Fibroblast of lung (primary cell): ENCODE data around the gene PLA2G12B. TPM values are rescaled to one million over a fixed set of nuclear protein-coding genes. Genes with fewer than 3 reads are reported as not detected.

ENCODE experiments used
- DNase-seq, 2 donors: peaks; one replicate each; pipeline versions ENCODE4 v3.0.0 to v3.0.0-alpha.2; 2010; ENCODE audit warnings: low read depth in 2 of 2
- H2AFZ ChIP-seq: 2 replicates; pipeline ENCODE4 v1.5.1; 2012; ENCODE audit warnings: low read length, control low read depth, inconsistent platforms
- H3K27ac ChIP-seq: 2 replicates; pipeline ENCODE4 v1.5.1; 2011; ENCODE audit warnings: low read length, control low read depth; ENCODE audit not compliant: insufficient read depth
- H3K27me3 ChIP-seq: 2 replicates; pipeline ENCODE4 v1.5.1; 2011; ENCODE audit warnings: mild to moderate bottlenecking, low read length; ENCODE audit not compliant: control insufficient read depth, insufficient read depth
- H3K36me3 ChIP-seq: 2 replicates; pipeline ENCODE4 v1.5.1; 2011; ENCODE audit warnings: low read length; ENCODE audit not compliant: control insufficient read depth, insufficient read depth
- H3K4me1 ChIP-seq: 2 replicates; pipeline ENCODE4 v1.5.1; 2011; ENCODE audit warnings: low read length; ENCODE audit not compliant: control insufficient read depth, insufficient read depth; ENCODE audit errors: extremely low read depth
- H3K4me2 ChIP-seq: 2 replicates; pipeline ENCODE4 v1.5.1; 2011; ENCODE audit warnings: low read length, control low read depth; ENCODE audit not compliant: insufficient read depth; ENCODE audit errors: extremely low read depth
- H3K4me3 ChIP-seq, 4 experiments: fragments of 200-600 bp in 1 of 4; sonication (generic) in 1 of 4; replicated peaks in 1 of 4; 2 replicates each; pipeline ENCODE4 v1.5.1; 2011 to 2016; ENCODE audit warnings: low read length in 4 of 4, low read depth in 3 of 4, mild to moderate bottlenecking in 3 of 4, control low read depth in 2 of 4, inconsistent platforms in 1 of 4, mixed read lengths in 1 of 4; ENCODE audit not compliant: insufficient read depth in 1 of 4; ENCODE audit errors: control extremely low read depth in 1 of 4
- H3K79me2 ChIP-seq: 2 replicates; pipeline ENCODE4 v1.5.1; 2012; ENCODE audit warnings: mild to moderate bottlenecking, low read length, inconsistent platforms; ENCODE audit not compliant: control insufficient read depth, insufficient read depth
- H3K9ac ChIP-seq: 2 replicates; pipeline ENCODE4 v1.5.1; 2011; ENCODE audit warnings: mild to moderate bottlenecking, low read length, control low read depth; ENCODE audit not compliant: insufficient read depth
- H3K9me3 ChIP-seq: 2 replicates; pipeline ENCODE4 v1.5.1; 2012; ENCODE audit warnings: low read depth, low read length; ENCODE audit not compliant: control insufficient read depth, insufficient read depth
- H4K20me1 ChIP-seq: 2 replicates; pipeline ENCODE4 v1.5.1; 2011; ENCODE audit warnings: low read length; ENCODE audit not compliant: control insufficient read depth, insufficient read depth; ENCODE audit errors: extremely low read depth
- EZH2 ChIP-seq: IDR thresholded peaks from 2 replicates; pipeline ENCODE4 v1.5.1; 2012; ENCODE audit warnings: low read length, control low read depth, mild to moderate bottlenecking; ENCODE audit errors: missing control alignments
- polyA plus RNA-seq, 2 donors: library from polyadenylated mRNA; depleted of rRNA in 1 of 2; stranded (reverse) in 1 of 2; unstranded in 1 of 2; fragments of >200 nt; gene quantifications; 2 replicates each; pipeline ENCODE4 v1.2.1, GENCODE V29; 2011 to 2012; ENCODE audit warnings: missing spikeins in 1 of 2
- total RNA-seq: library from RNA; depleted of rRNA; stranded (reverse); fragments of >200 nt; gene quantifications from 2 replicates; pipeline ENCODE4 v1.2.1, GENCODE V29; 2014
- TF ChIP-seq, protein P1 (sequence below), 2 donors: IDR thresholded peaks in 1 of 2; conservative IDR thresholded peaks in 1 of 2; 1 replicate in 1 of 2; 2 replicates in 1 of 2; pipeline ENCODE4 v1.5.1; 2011 to 2012; ENCODE audit warnings: low read length in 2 of 2, control low read depth in 1 of 2, inconsistent platforms in 1 of 2, low read depth in 1 of 2, mild to moderate bottlenecking in 1 of 2

PLA2G12B gene
- total and polyA plus RNA-seq, 2 donors (not counting 1 experiment from before 2014, with no cell fraction given): not detected

DNA sequence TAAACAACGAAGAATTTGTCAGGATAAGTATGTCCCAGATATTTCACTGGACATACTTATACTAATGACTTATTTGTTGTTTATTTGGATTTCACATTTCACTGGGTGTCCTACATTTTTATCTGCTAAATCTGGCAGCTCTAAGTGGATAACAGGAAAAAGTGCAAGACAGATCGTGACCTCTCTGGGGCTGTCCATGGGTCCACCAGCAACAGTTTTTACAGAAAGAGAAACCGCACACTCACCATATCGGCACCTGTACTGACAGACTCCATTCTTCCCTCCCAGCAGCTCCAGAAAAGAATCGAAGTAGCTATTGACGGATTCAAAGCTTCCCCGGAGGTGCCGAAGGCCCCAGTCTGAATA lies 393 bp downstream of the PLA2G12B start:
- H3K27ac ChIP-seq: no peak overlapping the region
- H3K36me3 ChIP-seq: no peaks in the 10 kb centered on the region
- H2AFZ ChIP-seq: no peak overlapping the region
- no peaks in the 10 kb centered on the region for H4K20me1 ChIP-seq
- peaks cover 8% of the 10 kb centered on the region for H3K27me3 ChIP-seq
- no peaks in the 10 kb centered on the region for H3K4me1 ChIP-seq
- no peak overlapping the region for H3K9ac ChIP-seq
- DNase-seq: no peak
- H3K9me3 ChIP-seq: no peaks in the 10 kb centered on the region
- TF ChIP-seq EZH2: no peak
- TF ChIP-seq, protein P1, sequence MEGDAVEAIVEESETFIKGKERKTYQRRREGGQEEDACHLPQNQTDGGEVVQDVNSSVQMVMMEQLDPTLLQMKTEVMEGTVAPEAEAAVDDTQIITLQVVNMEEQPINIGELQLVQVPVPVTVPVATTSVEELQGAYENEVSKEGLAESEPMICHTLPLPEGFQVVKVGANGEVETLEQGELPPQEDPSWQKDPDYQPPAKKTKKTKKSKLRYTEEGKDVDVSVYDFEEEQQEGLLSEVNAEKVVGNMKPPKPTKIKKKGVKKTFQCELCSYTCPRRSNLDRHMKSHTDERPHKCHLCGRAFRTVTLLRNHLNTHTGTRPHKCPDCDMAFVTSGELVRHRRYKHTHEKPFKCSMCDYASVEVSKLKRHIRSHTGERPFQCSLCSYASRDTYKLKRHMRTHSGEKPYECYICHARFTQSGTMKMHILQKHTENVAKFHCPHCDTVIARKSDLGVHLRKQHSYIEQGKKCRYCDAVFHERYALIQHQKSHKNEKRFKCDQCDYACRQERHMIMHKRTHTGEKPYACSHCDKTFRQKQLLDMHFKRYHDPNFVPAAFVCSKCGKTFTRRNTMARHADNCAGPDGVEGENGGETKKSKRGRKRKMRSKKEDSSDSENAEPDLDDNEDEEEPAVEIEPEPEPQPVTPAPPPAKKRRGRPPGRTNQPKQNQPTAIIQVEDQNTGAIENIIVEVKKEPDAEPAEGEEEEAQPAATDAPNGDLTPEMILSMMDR (conservative IDR thresholded peaks at IDR 0.05 in 1 of 2, IDR thresholded peaks at IDR 0.05 in 1 of 2; ENCODE audit: low read depth in 1 of 2, low read length in 2 of 2): no peak
- H3K4me3 ChIP-seq: no peak overlapping the region
- no peaks in the 10 kb centered on the region for H3K79me2 ChIP-seq
- H3K4me2 ChIP-seq: no peak overlapping the region

DNA sequence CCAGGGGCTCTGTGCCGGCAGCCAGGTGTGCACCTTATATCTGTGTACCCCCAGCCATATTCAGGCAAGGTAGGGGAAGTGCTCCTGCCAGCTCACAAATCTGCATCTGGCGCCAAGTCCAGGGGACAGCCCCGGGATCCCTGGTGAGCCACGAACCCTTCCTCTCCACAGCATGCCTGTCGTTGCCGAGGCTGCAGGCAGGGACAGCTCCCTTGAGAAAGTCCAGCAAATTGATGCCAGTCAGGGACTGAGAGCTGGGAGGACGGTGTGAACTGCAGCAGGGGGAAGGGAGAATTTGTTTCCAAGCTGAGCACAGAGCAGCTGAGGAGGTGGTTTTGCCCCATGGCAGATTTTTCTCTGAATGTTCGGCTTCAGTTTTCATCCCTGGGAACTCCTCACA lies 919 bp downstream of the PLA2G12B start:
- Histone ChIP-seq H3K9ac (no peak overlapping the region), H3K27me3 (peaks cover 8% of the 10 kb centered on the region), H3K4me1 (no peaks in the 10 kb centered on the region), H3K27ac (no peak overlapping the region), H2AFZ (no peak overlapping the region), H4K20me1 (no peaks in the 10 kb centered on the region), H3K79me2 (no peaks in the 10 kb centered on the region), H3K4me2 (no peak overlapping the region), H3K9me3 (no peaks in the 10 kb centered on the region), H3K4me3 (no peak overlapping the region), H3K36me3 (no peaks in the 10 kb centered on the region)
- TF ChIP-seq, protein P1 (conservative IDR thresholded peaks at IDR 0.05 in 1 of 2, IDR thresholded peaks at IDR 0.05 in 1 of 2; ENCODE audit: low read depth in 1 of 2, low read length in 2 of 2): no peak
- TF ChIP-seq EZH2: no peak
- no peak for DNase-seq

DNA sequence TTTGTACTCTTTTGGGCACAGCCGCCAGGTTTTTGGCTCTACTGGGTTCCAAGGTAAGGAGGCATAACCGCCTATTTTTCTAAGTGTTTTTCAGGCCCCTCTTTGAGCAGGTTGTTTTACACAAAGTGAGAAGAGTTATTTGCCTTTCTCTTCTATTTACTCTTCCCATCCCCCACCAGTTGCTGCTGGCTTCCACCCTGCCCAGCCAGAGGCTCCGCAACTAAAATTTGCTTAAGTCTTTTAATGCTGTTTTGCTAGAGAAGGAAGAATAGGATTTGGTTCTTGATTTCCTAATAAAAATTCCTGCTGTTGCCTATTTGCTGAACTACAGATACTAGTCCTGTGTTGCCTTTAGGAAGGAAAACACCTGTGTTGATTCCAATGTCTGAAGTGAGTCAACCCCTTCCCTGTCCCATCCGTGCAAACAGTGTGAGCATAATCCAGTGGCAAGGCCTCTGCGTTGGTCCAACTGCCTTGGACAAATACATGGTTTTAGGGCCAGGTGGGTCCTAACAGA lies 1.9 kb downstream of the PLA2G12B start:
- H4K20me1 ChIP-seq: no peaks in the 10 kb centered on the region
- TF ChIP-seq, protein P1 (conservative IDR thresholded peaks at IDR 0.05 in 1 of 2, IDR thresholded peaks at IDR 0.05 in 1 of 2; ENCODE audit: low read depth in 1 of 2, low read length in 2 of 2): no peak
- TF ChIP-seq EZH2: no peak
- H3K27me3 ChIP-seq: peaks cover 8% of the 10 kb centered on the region
- DNase-seq: no peak
- no peaks in the 10 kb centered on the region for H3K4me1 ChIP-seq
- H3K9ac ChIP-seq: no peak overlapping the region
- H3K4me3 ChIP-seq: no peak overlapping the region
- no peaks in the 10 kb centered on the region for H3K79me2 ChIP-seq
- H3K4me2 ChIP-seq: no peak overlapping the region
- no peaks in the 10 kb centered on the region for H3K36me3 ChIP-seq
- H3K9me3 ChIP-seq: no peaks in the 10 kb centered on the region
- no peak overlapping the region for H3K27ac ChIP-seq
- no peak overlapping the region for H2AFZ ChIP-seq
